Neural progenitor cell (in vitro differentiated cells): ENCODE data around the gene MACROH2A1. TPM values are rescaled to one million over a fixed set of nuclear protein-coding genes. Genes with fewer than 3 reads are reported as not detected.

Experiments used
- DNase-seq: peaks from one replicate; pipeline ENCODE4 v3.0.0-alpha.2; 2016; ENCODE audit warnings: low spot score
- H2AFZ ChIP-seq: fragments of 200-600 bp; sonication (generic); replicated peaks from 2 replicates; pipeline ENCODE4 v1.6.1; 2016; ENCODE audit warnings: antibody characterized with exemption
- H3F3A ChIP-seq: fragments of 200-600 bp; sonication (generic); 2 replicates; pipeline ENCODE4 v1.6.1; 2016; ENCODE audit warnings: antibody characterized with exemption, low read depth
- H3K27ac ChIP-seq: fragments of 200-600 bp; sonication (generic); 2 replicates; pipeline ENCODE4 v1.5.1; 2016; ENCODE audit warnings: mild to moderate bottlenecking
- H3K27me3 ChIP-seq: fragments of 200-600 bp; sonication (generic); 2 replicates; pipeline ENCODE4 v1.6.1; 2016; ENCODE audit warnings: mild to moderate bottlenecking, moderate library complexity
- H3K36me3 ChIP-seq: fragments of 200-600 bp; sonication (generic); 2 replicates; pipeline ENCODE4 v1.5.1; 2016
- H3K4me1 ChIP-seq: fragments of 200-600 bp; sonication (generic); 2 replicates; pipeline ENCODE4 v1.6.1; 2016; ENCODE audit warnings: mixed run types
- H3K4me2 ChIP-seq: fragments of 200-600 bp; sonication (generic); 2 replicates; pipeline ENCODE4 v1.6.1; 2016
- H3K4me3 ChIP-seq: fragments of 200-600 bp; sonication (generic); 2 replicates; pipeline ENCODE4 v1.5.1; 2016
- H3K79me2 ChIP-seq: fragments of 200-600 bp; sonication (generic); 2 replicates; pipeline ENCODE4 v1.6.1; 2016; ENCODE audit warnings: low read depth
- H3K9ac ChIP-seq: fragments of 200-600 bp; sonication (generic); 2 replicates; pipeline ENCODE4 v1.6.1; 2016
- H3K9me3 ChIP-seq: fragments of 200-600 bp; sonication (generic); 2 replicates; pipeline ENCODE4 v1.5.1; 2016; ENCODE audit warnings: low read depth
- H4K20me1 ChIP-seq: fragments of 200-600 bp; sonication (generic); 2 replicates; pipeline ENCODE4 v1.6.1; 2016; ENCODE audit warnings: low read depth
- H3K27ac Mint-ChIP-seq: 3 replicates; pipeline ENCODE4 v1.8.0; 2021; ENCODE audit warnings: mixed read lengths
- H3K27me3 Mint-ChIP-seq: 2 replicates; pipeline ENCODE4 v1.8.0; 2022; ENCODE audit warnings: low read depth, mild to moderate bottlenecking, inconsistent platforms, moderate library complexity, mixed read lengths; ENCODE audit not compliant: insufficient read depth
- H3K36me3 Mint-ChIP-seq: 3 replicates; pipeline ENCODE4 v1.8.0; 2021; ENCODE audit warnings: mixed read lengths
- H3K4me1 Mint-ChIP-seq: 3 replicates; pipeline ENCODE4 v1.8.0; 2021; ENCODE audit warnings: mixed read lengths
- H3K4me3 Mint-ChIP-seq: 3 replicates; pipeline ENCODE4 v1.8.0; 2021; ENCODE audit warnings: mild to moderate bottlenecking, moderate library complexity, mixed read lengths
- H3K9me3 Mint-ChIP-seq: 3 replicates; pipeline ENCODE4 v1.8.0; 2020; ENCODE audit warnings: mixed read lengths
- EZH2 ChIP-seq: fragments of 200-600 bp; sonication (generic); IDR thresholded peaks from 2 replicates; pipeline ENCODE4 v1.6.1; 2017; ENCODE audit warnings: antibody characterized with exemption, mild to moderate bottlenecking, moderate library complexity
- EZH2phosphoT487 ChIP-seq: fragments of 200-600 bp; sonication (generic); IDR thresholded peaks from 2 replicates; pipeline ENCODE4 v1.6.1; 2017; ENCODE audit warnings: antibody characterized with exemption
- total RNA-seq: library from RNA; depleted of rRNA; stranded (reverse); fragments of >200 nt; gene quantifications from 2 replicates; pipeline ENCODE4 v1.2.3, GENCODE V29; 2015; ENCODE audit warnings: low replicate concordance
- TF ChIP-seq, protein P1 (sequence below): fragments of 200-600 bp; sonication (generic); IDR thresholded peaks from 2 replicates; pipeline ENCODE4 v1.5.1; 2017; ENCODE audit warnings: antibody characterized with exemption, mild to moderate bottlenecking

The MACROH2A1 gene
- total RNA-seq, 1 donor from 2014 or later: 179 TPM

DNA sequence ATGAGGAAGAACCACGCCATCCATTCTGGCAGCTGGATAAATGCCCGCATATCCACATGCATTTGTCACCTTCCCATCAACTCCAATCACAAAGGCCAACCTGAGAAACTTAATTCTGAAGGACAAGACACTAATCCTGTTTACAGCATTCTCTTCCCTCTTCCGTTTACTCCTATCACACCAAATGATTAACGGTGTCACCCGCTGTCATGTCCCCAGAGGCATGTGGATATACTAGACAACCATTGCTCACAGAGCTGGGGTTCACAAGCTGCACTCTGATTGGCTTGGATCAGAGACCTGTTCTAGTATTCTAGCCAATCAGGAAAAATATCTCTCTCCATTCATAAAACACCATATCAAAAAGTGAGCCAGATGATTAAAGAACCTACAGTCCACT, 3.6 kb downstream of the MACROH2A1 start:
- no peak for DNase-seq
- H3K4me3 Mint-ChIP-seq: no peak overlapping the region
- Histone ChIP-seq H3K4me1 (peaks cover 23% of the 10 kb centered on the region), H3F3A (peaks cover 24% of the 10 kb centered on the region), H3K4me3 (no peak overlapping the region), H4K20me1 (peaks cover 77% of the 10 kb centered on the region), H3K9me3 (no peaks in the 10 kb centered on the region), H3K9ac (no peak overlapping the region), H2AFZ (no peak overlapping the region), H3K27ac (no peak overlapping the region), H3K27me3 (peaks cover 29% of the 10 kb centered on the region), H3K36me3 (no peaks in the 10 kb centered on the region), H3K79me2 (peaks cover 81% of the 10 kb centered on the region), H3K4me2 (no peak overlapping the region)
- H3K27ac Mint-ChIP-seq: no peak overlapping the region
- peaks cover 19% of the 10 kb centered on the region for H3K36me3 Mint-ChIP-seq
- peaks cover 51% of the 10 kb centered on the region for H3K4me1 Mint-ChIP-seq
- TF ChIP-seq EZH2phosphoT487 (no peak), EZH2 (no peak)
- TF ChIP-seq, protein P1, sequence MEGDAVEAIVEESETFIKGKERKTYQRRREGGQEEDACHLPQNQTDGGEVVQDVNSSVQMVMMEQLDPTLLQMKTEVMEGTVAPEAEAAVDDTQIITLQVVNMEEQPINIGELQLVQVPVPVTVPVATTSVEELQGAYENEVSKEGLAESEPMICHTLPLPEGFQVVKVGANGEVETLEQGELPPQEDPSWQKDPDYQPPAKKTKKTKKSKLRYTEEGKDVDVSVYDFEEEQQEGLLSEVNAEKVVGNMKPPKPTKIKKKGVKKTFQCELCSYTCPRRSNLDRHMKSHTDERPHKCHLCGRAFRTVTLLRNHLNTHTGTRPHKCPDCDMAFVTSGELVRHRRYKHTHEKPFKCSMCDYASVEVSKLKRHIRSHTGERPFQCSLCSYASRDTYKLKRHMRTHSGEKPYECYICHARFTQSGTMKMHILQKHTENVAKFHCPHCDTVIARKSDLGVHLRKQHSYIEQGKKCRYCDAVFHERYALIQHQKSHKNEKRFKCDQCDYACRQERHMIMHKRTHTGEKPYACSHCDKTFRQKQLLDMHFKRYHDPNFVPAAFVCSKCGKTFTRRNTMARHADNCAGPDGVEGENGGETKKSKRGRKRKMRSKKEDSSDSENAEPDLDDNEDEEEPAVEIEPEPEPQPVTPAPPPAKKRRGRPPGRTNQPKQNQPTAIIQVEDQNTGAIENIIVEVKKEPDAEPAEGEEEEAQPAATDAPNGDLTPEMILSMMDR: no peak
- H3K9me3 Mint-ChIP-seq: no peaks in the 10 kb centered on the region
- H3K27me3 Mint-ChIP-seq: peaks cover 3% of the 10 kb centered on the region

DNA sequence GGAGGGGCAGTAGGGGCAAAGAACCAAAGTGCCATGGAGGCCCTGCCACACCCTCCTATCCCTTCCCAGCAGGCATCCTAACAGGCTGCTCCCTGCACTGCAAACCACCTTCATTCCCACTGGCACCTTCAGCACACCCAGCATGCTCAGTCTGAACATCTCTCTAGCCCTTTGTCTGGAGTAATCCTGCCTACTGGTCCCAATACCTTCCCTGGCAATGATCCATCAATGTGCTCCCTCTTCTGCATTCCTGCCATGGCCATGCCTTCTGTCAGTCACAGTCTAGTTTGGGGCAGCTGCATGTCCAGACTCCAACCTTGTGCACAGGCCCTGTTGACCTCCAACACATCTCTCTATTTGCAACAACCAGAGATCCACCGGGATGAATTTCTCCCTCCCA, 4.9 kb downstream of the MACROH2A1 start:
- peaks cover 15% of the 10 kb centered on the region for H3K27me3 ChIP-seq
- peaks cover 16% of the 10 kb centered on the region for H3K4me1 ChIP-seq
- Mint-ChIP-seq H3K4me3 (no peak overlapping the region), H3K27me3 (peaks cover 2% of the 10 kb centered on the region), H3K36me3 (peaks cover 26% of the 10 kb centered on the region), H3K9me3 (no peaks in the 10 kb centered on the region), H3K27ac (no peak overlapping the region), H3K4me1 (peaks cover 41% of the 10 kb centered on the region)
- DNase-seq: no peak
- peaks cover 14% of the 10 kb centered on the region for H3F3A ChIP-seq
- H3K9me3 ChIP-seq: no peaks in the 10 kb centered on the region
- no peak overlapping the region for H3K4me3 ChIP-seq
- no peak overlapping the region for H3K27ac ChIP-seq
- peaks cover 91% of the 10 kb centered on the region for H4K20me1 ChIP-seq
- no peaks in the 10 kb centered on the region for H3K36me3 ChIP-seq
- no peak overlapping the region for H2AFZ ChIP-seq
- H3K9ac ChIP-seq: no peak overlapping the region
- TF ChIP-seq EZH2phosphoT487 (no peak), EZH2 (no peak)
- TF ChIP-seq, protein P1: no peak
- H3K4me2 ChIP-seq: no peak overlapping the region
- H3K79me2 ChIP-seq: peaks cover 94% of the 10 kb centered on the region

DNA sequence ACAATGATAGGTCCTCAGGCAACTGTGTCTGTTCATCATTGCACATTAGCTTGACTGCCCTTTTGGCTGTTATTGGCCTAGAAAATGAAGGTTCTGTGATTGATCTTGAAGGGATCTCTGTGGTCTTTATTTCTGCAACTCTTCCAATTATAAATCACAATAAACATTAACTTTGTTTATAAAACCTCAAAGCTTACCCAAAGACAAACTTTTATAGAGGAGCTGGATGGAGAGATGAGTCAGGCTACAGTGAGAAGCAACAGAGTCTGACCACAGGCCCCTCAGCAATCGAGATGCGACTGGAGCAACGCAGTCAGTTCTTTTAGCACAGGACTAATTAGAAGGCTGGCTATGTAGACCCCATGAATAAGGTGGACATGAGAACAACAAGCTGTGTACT, 5.3 kb downstream of the MACROH2A1 start:
- H3K4me1 ChIP-seq: peaks cover 16% of the 10 kb centered on the region
- H3K4me3 ChIP-seq: no peak overlapping the region
- H2AFZ ChIP-seq: no peak overlapping the region
- H3K4me1 Mint-ChIP-seq: peaks cover 41% of the 10 kb centered on the region
- H3F3A ChIP-seq: peaks cover 14% of the 10 kb centered on the region
- H3K27ac Mint-ChIP-seq: no peak overlapping the region
- peaks cover 95% of the 10 kb centered on the region for H4K20me1 ChIP-seq
- no peaks in the 10 kb centered on the region for H3K9me3 Mint-ChIP-seq
- H3K36me3 Mint-ChIP-seq: peaks cover 26% of the 10 kb centered on the region
- peaks cover 15% of the 10 kb centered on the region for H3K27me3 ChIP-seq
- no peak overlapping the region for H3K9ac ChIP-seq
- DNase-seq: no peak
- no peak overlapping the region for H3K4me2 ChIP-seq
- no peak for TF ChIP-seq EZH2phosphoT487
- TF ChIP-seq, protein P1: no peak
- H3K36me3 ChIP-seq: no peaks in the 10 kb centered on the region
- H3K9me3 ChIP-seq: no peaks in the 10 kb centered on the region
- no peak overlapping the region for H3K4me3 Mint-ChIP-seq
- H3K27ac ChIP-seq: no peak overlapping the region
- H3K27me3 Mint-ChIP-seq: peaks cover 2% of the 10 kb centered on the region
- H3K79me2 ChIP-seq: peaks cover 98% of the 10 kb centered on the region
